ENCODE results near the gene CLRN2.
"Not testable (repeated sequence)": the region's sequence is repeated elsewhere in the genome, so short reads cannot be mapped to it uniquely, and the experiment has no call there.

Gene CLRN2

DNA sequence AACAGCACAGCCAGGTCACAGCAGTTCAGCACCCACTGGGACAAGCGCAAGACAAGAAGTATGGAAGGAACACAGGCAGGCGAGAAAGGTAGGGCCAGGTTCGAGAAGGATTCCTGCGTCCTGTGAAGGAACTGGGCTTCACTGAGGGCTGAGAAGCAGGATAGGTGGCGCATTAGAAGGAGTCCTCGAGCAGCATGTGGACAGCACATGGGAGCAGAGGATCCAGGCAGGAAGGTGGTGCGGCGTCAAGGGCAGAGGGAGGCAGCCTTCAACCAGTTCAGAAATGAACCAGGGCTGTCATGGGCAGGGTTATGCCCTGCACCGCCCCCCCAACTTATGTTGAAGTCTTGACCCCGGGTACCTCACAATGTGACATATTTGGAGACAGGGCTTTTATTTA, 31.3 kb downstream of the CLRN2 start:
- no peak for DNase-seq

GRCh38 chr4:17546678-17547077, 31.7 kb downstream of the CLRN2 start:
- DNase-seq = no peak

- no peak for DNase-seq
Measured at GRCh38 chr4:17550549-17550948, 35.6 kb downstream of the CLRN2 start.

GRCh38 chr4:17552427-17552826, 37.5 kb downstream of the CLRN2 start:
- DNase-seq = no peak

- no peak for DNase-seq
Measured at GRCh38 chr4:17554568-17554967, 39.6 kb downstream of the CLRN2 start.

DNA sequence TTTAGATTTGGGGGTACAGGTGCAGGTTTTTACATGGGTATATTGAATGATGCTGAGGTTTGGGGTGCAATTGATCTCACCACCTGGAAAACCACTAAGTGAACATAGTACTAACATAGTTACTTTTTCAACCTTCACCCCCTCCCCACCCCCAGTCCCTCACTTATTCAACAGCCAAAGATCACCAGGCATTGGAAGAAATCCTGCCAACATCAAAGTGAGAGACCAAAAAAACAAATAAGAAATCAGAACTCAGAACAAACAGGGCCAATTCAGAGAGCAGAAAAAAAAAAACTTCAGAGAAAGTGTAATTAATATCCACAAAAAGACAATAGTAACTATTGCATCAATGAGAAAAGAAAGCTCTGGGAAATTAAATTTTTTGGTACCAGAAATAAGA, 41.5 kb downstream of the CLRN2 start:
- no peak for DNase-seq

GRCh38 chr4:17557880-17558279, 42.9 kb downstream of the CLRN2 start:
- DNase-seq = no peak

GRCh38 chr4:17558941-17559708, 44.2 kb downstream of the CLRN2 start:
- DNase-seq = no peak

GRCh38 chr4:17559709-17560048, 44.7 kb downstream of the CLRN2 start:
- DNase-seq = no peak

- no peak for DNase-seq
Measured at GRCh38 chr4:17560065-17560673, 45.2 kb downstream of the CLRN2 start.

- no peak for DNase-seq
Measured at GRCh38 chr4:17561195-17561909, 46.4 kb downstream of the CLRN2 start.

DNA sequence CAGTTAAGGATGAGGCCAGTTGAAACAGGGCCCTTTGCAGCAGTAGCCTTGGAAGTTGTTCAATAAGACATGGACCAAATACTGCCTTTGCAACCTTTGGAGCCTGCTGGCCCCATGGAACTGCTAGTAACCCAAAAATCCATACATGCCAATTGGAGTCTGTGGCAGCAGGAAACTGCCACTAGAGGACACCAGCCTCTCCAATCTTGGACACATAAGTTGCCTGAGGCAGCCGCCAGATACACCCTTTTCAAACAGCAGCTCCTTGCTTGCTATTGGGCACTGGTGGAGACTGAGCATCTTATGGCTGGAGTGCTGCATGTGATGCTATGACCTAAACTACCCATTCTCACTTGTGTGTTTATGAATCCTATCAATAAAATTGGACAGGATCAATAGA, 47.2 kb downstream of the CLRN2 start:
- DNase-seq = no peak

- DNase-seq = no peak
Measured at GRCh38 chr4:17565846-17566245, 50.9 kb downstream of the CLRN2 start.

GRCh38 chr4:17567271-17567670, 52.3 kb downstream of the CLRN2 start:
- DNase-seq = no peak

GRCh38 chr4:17574206-17574605, 59.2 kb downstream of the CLRN2 start:
- DNase-seq = no peak

DNA sequence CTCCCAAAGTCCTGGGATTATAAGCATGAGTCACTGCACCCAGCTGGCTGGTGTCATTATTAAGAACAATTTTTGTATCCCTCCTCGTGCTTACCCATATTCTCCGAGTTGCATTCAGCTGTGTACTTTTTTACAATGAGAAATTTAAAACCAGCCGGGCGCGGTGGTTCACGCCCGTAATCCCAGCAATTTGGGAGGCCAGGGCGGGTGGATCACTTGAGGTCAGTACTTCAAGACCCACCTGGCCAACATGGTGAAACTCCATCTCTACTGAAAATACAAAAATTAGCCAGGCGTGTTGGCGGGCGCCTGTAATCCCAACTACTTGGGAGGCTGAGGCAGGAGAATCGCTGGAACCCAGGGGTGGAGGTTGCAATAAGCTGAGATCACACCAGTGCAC, 60.2 kb downstream of the CLRN2 start:
- not testable (repeated sequence) for DNase-seq

Data from 8988T (cell line).